H9 (cell line): ENCODE measurements around the gene FARS2. TPM values are rescaled to one million over a fixed set of nuclear protein-coding genes. Genes with fewer than 3 reads are reported as not detected.

Experiments used
- DNase-seq: peaks from one replicate; pipeline ENCODE4 v3.0.0-alpha.2; 2017
- H2AFZ ChIP-seq: one replicate; pipeline ENCODE4 v1.6.1; 2013; ENCODE audit warnings: mild to moderate bottlenecking, low read length, control low read depth, moderate library complexity
- H2AK5ac ChIP-seq: 2 replicates; pipeline ENCODE4 v1.6.1; 2013; ENCODE audit warnings: low read length, control low read depth, mixed read lengths; ENCODE audit not compliant: insufficient read length
- H2BK120ac ChIP-seq: one replicate; pipeline ENCODE4 v1.6.1; 2013; ENCODE audit warnings: low read depth, mild to moderate bottlenecking, low read length, control low read depth, inconsistent platforms; ENCODE audit not compliant: poor library complexity, severe bottlenecking
- H2BK12ac ChIP-seq: 2 replicates; pipeline ENCODE4 v1.6.1; 2013; ENCODE audit warnings: low read length, control low read depth, mixed read lengths, low read depth; ENCODE audit not compliant: insufficient read length
- H2BK15ac ChIP-seq: 2 replicates; pipeline ENCODE4 v1.6.1; 2013; ENCODE audit warnings: low read depth, low read length, control low read depth
- H2BK20ac ChIP-seq: one replicate; pipeline ENCODE4 v1.6.1; 2013; ENCODE audit warnings: low read depth, mild to moderate bottlenecking, low read length, control low read depth, inconsistent platforms; ENCODE audit not compliant: poor library complexity, severe bottlenecking
- H2BK5ac ChIP-seq: 2 replicates; pipeline ENCODE4 v1.6.1; 2013; ENCODE audit warnings: low read length, control low read depth, mixed read lengths; ENCODE audit not compliant: insufficient read length
- H3K14ac ChIP-seq: 2 replicates; pipeline ENCODE4 v1.6.1; 2013; ENCODE audit warnings: low read length, control low read depth; ENCODE audit not compliant: insufficient read depth
- H3K18ac ChIP-seq: 2 replicates; pipeline ENCODE4 v1.6.1; 2013; ENCODE audit warnings: low read depth, mild to moderate bottlenecking, mixed read lengths, low read length, control low read depth; ENCODE audit not compliant: insufficient read length
- H3K23ac ChIP-seq: 2 replicates; pipeline ENCODE4 v1.6.1; 2013; ENCODE audit warnings: low read length, control low read depth, mixed read lengths, low read depth; ENCODE audit not compliant: insufficient read length
- H3K23me2 ChIP-seq: 2 replicates; pipeline ENCODE4 v1.6.1; 2013; ENCODE audit warnings: low read depth, mild to moderate bottlenecking, mixed read lengths, low read length, control low read depth; ENCODE audit not compliant: insufficient read length, poor library complexity, severe bottlenecking
- H3K27ac ChIP-seq: 2 replicates; pipeline ENCODE4 v1.5.1; 2013; ENCODE audit warnings: low read length, control low read depth, mixed read lengths, low read depth; ENCODE audit not compliant: insufficient read length
- H3K27me3 ChIP-seq: 2 replicates; pipeline ENCODE4 v1.6.1; 2013; ENCODE audit warnings: low read length, control low read depth, inconsistent platforms; ENCODE audit not compliant: insufficient read depth
- H3K4ac ChIP-seq: 2 replicates; pipeline ENCODE4 v1.6.1; 2013; ENCODE audit warnings: low read depth, mild to moderate bottlenecking, control low read depth, inconsistent platforms, low read length, moderate library complexity
- H3K4me1 ChIP-seq: 2 replicates; pipeline ENCODE4 v1.6.1; 2013; ENCODE audit warnings: low read length, control low read depth, inconsistent platforms; ENCODE audit not compliant: insufficient read depth
- H3K4me2 ChIP-seq: 2 replicates; pipeline ENCODE4 v1.6.1; 2013; ENCODE audit warnings: low read length, control low read depth, mixed read lengths; ENCODE audit not compliant: insufficient read length, insufficient read depth
- H3K56ac ChIP-seq: 2 replicates; pipeline ENCODE4 v1.6.1; 2013; ENCODE audit warnings: low read depth, mild to moderate bottlenecking, mixed read lengths, low read length, control low read depth; ENCODE audit not compliant: insufficient read length
- H3K79me1 ChIP-seq: 2 replicates; pipeline ENCODE4 v1.6.1; 2013; ENCODE audit warnings: low read depth, mild to moderate bottlenecking, moderate library complexity, low read length, control low read depth, inconsistent platforms; ENCODE audit not compliant: insufficient read depth, poor library complexity, severe bottlenecking
- H3K79me2 ChIP-seq: 2 replicates; pipeline ENCODE4 v1.6.1; 2013; ENCODE audit warnings: low read length, control low read depth, inconsistent platforms; ENCODE audit not compliant: insufficient read depth
- H3K9ac ChIP-seq: 2 replicates; pipeline ENCODE4 v1.6.1; 2013; ENCODE audit warnings: low read length, control low read depth, mixed read lengths; ENCODE audit not compliant: insufficient read length; ENCODE audit errors: extremely low read depth
- H3K9me3 ChIP-seq: one replicate; pipeline ENCODE4 v1.6.1; 2013; ENCODE audit warnings: low read depth, low read length, inconsistent platforms; ENCODE audit not compliant: control insufficient read depth
- H3T11ph ChIP-seq: one replicate; pipeline ENCODE4 v1.6.1; 2013; ENCODE audit warnings: mild to moderate bottlenecking, low read length, control low read depth, inconsistent platforms
- H4K20me1 ChIP-seq: one replicate; pipeline ENCODE4 v1.6.1; 2013; ENCODE audit not compliant: control insufficient read depth, insufficient read length, insufficient read depth
- H4K5ac ChIP-seq: 2 replicates; pipeline ENCODE4 v1.6.1; 2013; ENCODE audit warnings: low read depth, mild to moderate bottlenecking, mixed read lengths, low read length, control low read depth; ENCODE audit not compliant: insufficient read length
- H4K8ac ChIP-seq: replicated peaks from 2 replicates; pipeline ENCODE4 v1.6.1; 2013; ENCODE audit warnings: low read length, control low read depth, mixed read lengths, low read depth; ENCODE audit not compliant: insufficient read length
- H4K91ac ChIP-seq: 2 replicates; pipeline ENCODE4 v1.6.1; 2013; ENCODE audit warnings: low read depth, mild to moderate bottlenecking, moderate library complexity, mixed read lengths, low read length, control low read depth; ENCODE audit not compliant: insufficient read length
- H3K27ac Mint-ChIP-seq, 3 experiments: 2 replicates in 2 of 3; 3 replicates in 1 of 3; pipeline ENCODE4 v1.8.0; 2020 to 2021; ENCODE audit warnings: mixed read lengths in 3 of 3, mild to moderate bottlenecking in 1 of 3, moderate library complexity in 1 of 3
- H3K27me3 Mint-ChIP-seq: 2 replicates; pipeline ENCODE4 v1.8.0; 2021; ENCODE audit warnings: low read depth, mild to moderate bottlenecking, moderate library complexity, mixed read lengths
- H3K36me3 Mint-ChIP-seq, 3 experiments: 2 replicates in 2 of 3; 3 replicates in 1 of 3; pipeline ENCODE4 v1.8.0; 2020 to 2021; ENCODE audit warnings: low read depth in 3 of 3, mixed read lengths in 3 of 3; ENCODE audit not compliant: insufficient read depth in 1 of 3
- H3K4me1 Mint-ChIP-seq, 2 experiments: 2 replicates each; pipeline ENCODE4 v1.8.0; 2020; ENCODE audit warnings: mixed read lengths in 2 of 2
- H3K4me3 Mint-ChIP-seq, 2 experiments: 2 replicates in 1 of 2; 3 replicates in 1 of 2; pipeline ENCODE4 v1.8.0; 2020 to 2021; ENCODE audit warnings: mild to moderate bottlenecking in 2 of 2, mixed read lengths in 2 of 2, moderate library complexity in 1 of 2
- H3K9me3 Mint-ChIP-seq, 2 experiments: 2 replicates in 1 of 2; 3 replicates in 1 of 2; pipeline ENCODE4 v1.8.0; 2020; ENCODE audit warnings: mild to moderate bottlenecking in 2 of 2, mixed read lengths in 2 of 2, moderate library complexity in 1 of 2
- WGBS: extraction: QIAGEN DNeasy Blood & Tissue Kit; methylation state at CpG from one replicate; pipeline ENCODE4 v1.1.7; 2013; ENCODE audit warnings: missing lambda C conversion rate, low lambda C conversion rate, mixed read lengths; ENCODE audit not compliant: insufficient read length; ENCODE audit errors: extremely low coverage; 5-methylcytosine and 5-hydroxymethylcytosine counted together
- total RNA-seq: library from RNA; stranded (reverse); gene quantifications from 2 replicates; pipeline ENCODE4 v1.2.1, GENCODE V29; 2021
- TF ChIP-seq, protein P1 (sequence below): fragments of 200-600 bp; sonication (generic); conservative IDR thresholded peaks from 3 replicates; pipeline ENCODE4 v1.8.0; 2021; ENCODE audit warnings: antibody characterized with exemption, mild to moderate bottlenecking

The FARS2 gene
- total RNA-seq, 1 experiment from 2014 or later: 8.5 TPM

- H2BK12ac ChIP-seq: no peak overlapping the region
- H3T11ph ChIP-seq: no peak overlapping the region
- DNase-seq: no peak
- no peaks in the 10 kb centered on the region for H3K23me2 ChIP-seq
- no peak overlapping the region for H2BK5ac ChIP-seq
- TF ChIP-seq, protein P1, sequence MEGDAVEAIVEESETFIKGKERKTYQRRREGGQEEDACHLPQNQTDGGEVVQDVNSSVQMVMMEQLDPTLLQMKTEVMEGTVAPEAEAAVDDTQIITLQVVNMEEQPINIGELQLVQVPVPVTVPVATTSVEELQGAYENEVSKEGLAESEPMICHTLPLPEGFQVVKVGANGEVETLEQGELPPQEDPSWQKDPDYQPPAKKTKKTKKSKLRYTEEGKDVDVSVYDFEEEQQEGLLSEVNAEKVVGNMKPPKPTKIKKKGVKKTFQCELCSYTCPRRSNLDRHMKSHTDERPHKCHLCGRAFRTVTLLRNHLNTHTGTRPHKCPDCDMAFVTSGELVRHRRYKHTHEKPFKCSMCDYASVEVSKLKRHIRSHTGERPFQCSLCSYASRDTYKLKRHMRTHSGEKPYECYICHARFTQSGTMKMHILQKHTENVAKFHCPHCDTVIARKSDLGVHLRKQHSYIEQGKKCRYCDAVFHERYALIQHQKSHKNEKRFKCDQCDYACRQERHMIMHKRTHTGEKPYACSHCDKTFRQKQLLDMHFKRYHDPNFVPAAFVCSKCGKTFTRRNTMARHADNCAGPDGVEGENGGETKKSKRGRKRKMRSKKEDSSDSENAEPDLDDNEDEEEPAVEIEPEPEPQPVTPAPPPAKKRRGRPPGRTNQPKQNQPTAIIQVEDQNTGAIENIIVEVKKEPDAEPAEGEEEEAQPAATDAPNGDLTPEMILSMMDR: no peak
- no peak overlapping the region for H2BK120ac ChIP-seq
- H3K4ac ChIP-seq: no peak overlapping the region
- no peaks in the 10 kb centered on the region for H3K4me1 ChIP-seq
- no peaks in the 10 kb centered on the region for H3K27me3 ChIP-seq
- H3K23ac ChIP-seq: no peak overlapping the region
- no peaks in the 10 kb centered on the region for H4K20me1 ChIP-seq
- Mint-ChIP-seq H3K36me3 (no peaks in the 10 kb centered on the region), H3K27me3 (no peaks in the 10 kb centered on the region), H3K27ac (no peak overlapping the region), H3K4me3 (no peak overlapping the region), H3K4me1 (no peaks in the 10 kb centered on the region), H3K9me3 (no peaks in the 10 kb centered on the region)
- H4K8ac ChIP-seq: no peak overlapping the region
- H3K27ac ChIP-seq: no peak overlapping the region
- H3K79me2 ChIP-seq: no peaks in the 10 kb centered on the region
- H2AFZ ChIP-seq: no peak overlapping the region
- H3K18ac ChIP-seq: no peak overlapping the region
- H3K4me2 ChIP-seq: no peak overlapping the region
- WGBS: no CpG with 5 or more reads among the region's 4 CpGs
- no peak overlapping the region for H3K14ac ChIP-seq
- no peaks in the 10 kb centered on the region for H3K79me1 ChIP-seq
- H3K9ac ChIP-seq: no peak overlapping the region
- no peak overlapping the region for H4K91ac ChIP-seq
- no peak overlapping the region for H3K56ac ChIP-seq
- H2BK20ac ChIP-seq: no peak overlapping the region
- no peak overlapping the region for H2AK5ac ChIP-seq
- H3K9me3 ChIP-seq: no peaks in the 10 kb centered on the region
- no peak overlapping the region for H4K5ac ChIP-seq
- H2BK15ac ChIP-seq: no peak overlapping the region
Observed at GRCh38 chr6:5394280-5394679, 133.0 kb downstream of the FARS2 start.
